Cortex of kidney (tissue), 1 donor: ENCODE measurements around the gene PHF2.

Experiments used
- DNase-seq: peaks from one replicate; lab custom pipeline; 2025; lab: John Stamatoyannopoulos, UW

The PHF2 gene

GRCh38 chr9:93576258-93577077 lies at the start of gene PHF2:
TSS of gene PHF2 (plus strand) at chr9:93576584. CDS start at chr9:93576774, 190 bp downstream.
- DNase-seq = no peak

- no peak for DNase-seq
Observed at GRCh38 chr9:93531374-93531773, 45.0 kb upstream of the PHF2 start.

- no peak for DNase-seq
Observed at GRCh38 chr9:93532141-93532540, 44.2 kb upstream of the PHF2 start.

GRCh38 chr9:93533863-93534262 lies 42.5 kb upstream of the PHF2 start:
- DNase-seq = no peak

- DNase-seq = no peak
Observed at GRCh38 chr9:93536167-93536566, 40.2 kb upstream of the PHF2 start.

GRCh38 chr9:93536874-93537273 lies 39.5 kb upstream of the PHF2 start:
- no peak for DNase-seq

GRCh38 chr9:93540305-93540704 lies 36.1 kb upstream of the PHF2 start:
- no peak for DNase-seq

- DNase-seq = no peak
Observed at GRCh38 chr9:93541005-93541404, 35.4 kb upstream of the PHF2 start.

GRCh38 chr9:93541581-93542349 lies 34.6 kb upstream of the PHF2 start:
- DNase-seq = no peak

- DNase-seq = no peak
Observed at GRCh38 chr9:93543117-93543516, 33.3 kb upstream of the PHF2 start.

GRCh38 chr9:93546356-93546755 lies 30.0 kb upstream of the PHF2 start:
- DNase-seq = no peak

GRCh38 chr9:93549611-93550010 lies 26.8 kb upstream of the PHF2 start:
- no peak for DNase-seq

GRCh38 chr9:93552923-93553322 lies 23.5 kb upstream of the PHF2 start:
- no peak for DNase-seq

- DNase-seq = no peak
Observed at GRCh38 chr9:93555370-93555769, 21.0 kb upstream of the PHF2 start.

- no peak for DNase-seq
Observed at GRCh38 chr9:93557366-93558137, 18.8 kb upstream of the PHF2 start.

GRCh38 chr9:93558503-93558902 lies 17.9 kb upstream of the PHF2 start:
- DNase-seq = no peak

GRCh38 chr9:93560991-93561390 lies 15.4 kb upstream of the PHF2 start:
- no peak for DNase-seq

- no peak for DNase-seq
Observed at GRCh38 chr9:93562157-93562556, 14.2 kb upstream of the PHF2 start.

GRCh38 chr9:93565089-93565488 lies 11.3 kb upstream of the PHF2 start:
- DNase-seq = no peak

- DNase-seq = peak; percentile 87
Observed at GRCh38 chr9:93566408-93567270, 9.7 kb upstream of the PHF2 start.

- DNase-seq = no peak
Observed at GRCh38 chr9:93567271-93567959, 9.0 kb upstream of the PHF2 start.
